Duodenal mucosa (tissue), 2 donors: ENCODE results near the gene GPR162.
A peak's percentile ranks its signal among the peaks of the same experiment; 100 is the strongest.

ENCODE experiments used
- H3K27ac ChIP-seq: one replicate; pipeline ENCODE4 v1.7.0; 2013; ENCODE audit warnings: low read depth, low read length
- H3K27me3 ChIP-seq, 2 donors: one replicate each; pipeline ENCODE4 v1.7.0; 2013; ENCODE audit warnings: low read length in 2 of 2, control low read depth in 1 of 2; ENCODE audit not compliant: insufficient read depth in 2 of 2, control insufficient read depth in 1 of 2
- H3K36me3 ChIP-seq, 2 donors: one replicate each; pipeline ENCODE4 v1.7.0; 2013; ENCODE audit warnings: low read length in 2 of 2, control low read depth in 1 of 2; ENCODE audit not compliant: insufficient read depth in 2 of 2, control insufficient read depth in 1 of 2
- H3K4me1 ChIP-seq, 2 donors: one replicate each; pipeline ENCODE4 v1.7.0; 2013; ENCODE audit warnings: low read length in 2 of 2, control low read depth in 1 of 2; ENCODE audit not compliant: insufficient read depth in 2 of 2, control insufficient read depth in 1 of 2
- H3K4me3 ChIP-seq, 2 donors: one replicate each; pipeline ENCODE4 v1.7.0; 2013; ENCODE audit warnings: low read length in 2 of 2, low read depth in 1 of 2
- H3K9ac ChIP-seq, 2 donors: one replicate each; pipeline ENCODE4 v1.7.0; 2013; ENCODE audit warnings: low read length in 2 of 2, low read depth in 1 of 2
- H3K9me3 ChIP-seq, 2 donors: one replicate each; pipeline ENCODE4 v1.7.0; 2013; ENCODE audit warnings: low read length in 2 of 2, control low read depth in 1 of 2; ENCODE audit not compliant: control insufficient read depth in 1 of 2

The GPR162 gene, protein sequence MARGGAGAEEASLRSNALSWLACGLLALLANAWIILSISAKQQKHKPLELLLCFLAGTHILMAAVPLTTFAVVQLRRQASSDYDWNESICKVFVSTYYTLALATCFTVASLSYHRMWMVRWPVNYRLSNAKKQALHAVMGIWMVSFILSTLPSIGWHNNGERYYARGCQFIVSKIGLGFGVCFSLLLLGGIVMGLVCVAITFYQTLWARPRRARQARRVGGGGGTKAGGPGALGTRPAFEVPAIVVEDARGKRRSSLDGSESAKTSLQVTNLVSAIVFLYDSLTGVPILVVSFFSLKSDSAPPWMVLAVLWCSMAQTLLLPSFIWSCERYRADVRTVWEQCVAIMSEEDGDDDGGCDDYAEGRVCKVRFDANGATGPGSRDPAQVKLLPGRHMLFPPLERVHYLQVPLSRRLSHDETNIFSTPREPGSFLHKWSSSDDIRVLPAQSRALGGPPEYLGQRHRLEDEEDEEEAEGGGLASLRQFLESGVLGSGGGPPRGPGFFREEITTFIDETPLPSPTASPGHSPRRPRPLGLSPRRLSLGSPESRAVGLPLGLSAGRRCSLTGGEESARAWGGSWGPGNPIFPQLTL

DNA sequence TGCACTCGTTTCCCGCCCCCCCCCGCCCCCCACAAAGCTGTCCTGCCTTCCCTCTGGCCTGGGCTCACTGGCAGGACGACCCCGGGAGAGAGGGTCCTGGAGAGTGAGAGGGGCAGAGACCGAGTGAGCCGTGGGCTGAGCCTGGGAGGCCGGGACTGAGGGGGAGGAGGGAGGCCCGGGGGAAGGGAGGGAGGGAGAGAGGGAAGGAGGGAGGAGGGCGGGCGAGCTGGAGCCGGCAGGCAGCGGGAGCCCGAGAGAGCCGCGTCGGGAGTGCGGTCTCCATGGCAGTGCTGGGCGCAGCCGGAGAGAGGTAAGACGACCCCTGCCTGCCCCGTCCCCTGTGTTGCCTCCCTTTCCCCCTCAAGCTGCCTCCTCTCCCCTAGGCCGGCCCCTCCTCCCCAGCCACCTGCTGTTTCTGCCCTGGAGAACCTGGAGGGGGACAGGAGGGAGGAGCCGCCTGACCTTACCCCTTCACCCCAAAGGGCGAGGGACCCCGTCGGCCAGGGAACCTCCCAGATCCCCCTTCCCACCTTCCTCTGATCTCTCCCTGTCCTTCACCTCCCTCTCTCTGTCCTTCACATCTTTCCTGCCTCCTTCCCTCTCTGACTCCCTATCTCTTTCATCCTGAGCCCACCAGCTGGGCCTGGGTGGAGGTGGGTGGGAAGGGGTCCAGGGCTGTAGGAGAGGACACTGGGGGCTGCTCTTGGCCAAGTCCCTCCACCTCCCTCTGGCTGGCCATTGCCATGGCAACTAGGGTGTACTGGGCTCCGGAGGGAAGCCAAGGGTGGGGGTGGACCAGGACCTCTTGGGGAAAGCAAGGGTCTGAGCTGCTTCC, at the start of gene GPR162:
Gene GPR162 (plus strand): TSS at position 231 of the 835 bp plus-strand sequence. CDS start 2,078 bp downstream, outside the sequence.
- peaks cover 11 to 17% of the 10 kb centered on the region in 2 donors for H3K4me1 ChIP-seq
- peaks cover 0 to 5% of the 10 kb centered on the region in 2 donors for H3K36me3 ChIP-seq
- peaks cover 33 to 51% of the 10 kb centered on the region in 2 donors for H3K27me3 ChIP-seq
- H3K9ac ChIP-seq = peak within 1 kb of the TSS in 1 of 2 donors; percentile 25
- no peak within 1 kb of the TSS for H3K27ac ChIP-seq
- peak within 1 kb of the TSS; percentile 49 to 53 for H3K4me3 ChIP-seq
- H3K9me3 ChIP-seq = no peaks in the 10 kb centered on the region

GRCh38 chr12:6772331-6772695, 49.3 kb upstream of the GPR162 start, which contains the start of gene LAG3:
LAG3 (plus strand) TSS chr12:6772520; CDS start chr12:6772853, 333 bp downstream.
- peaks cover 9 to 16% of the 10 kb centered on the region in 2 donors for H3K27me3 ChIP-seq
- H3K36me3 ChIP-seq = peaks cover 0 to 6% of the 10 kb centered on the region in 2 donors
- peak within 1 kb of the TSS; percentile 6 to 51 for H3K4me3 ChIP-seq
- H3K4me1 ChIP-seq = peaks cover 28% of the 10 kb centered on the region in 2 donors
- no peak within 1 kb of the TSS for H3K27ac ChIP-seq
- H3K9ac ChIP-seq = peak within 1 kb of the TSS in 1 of 2 donors; percentile 51
- H3K9me3 ChIP-seq = no peaks in the 10 kb centered on the region

DNA sequence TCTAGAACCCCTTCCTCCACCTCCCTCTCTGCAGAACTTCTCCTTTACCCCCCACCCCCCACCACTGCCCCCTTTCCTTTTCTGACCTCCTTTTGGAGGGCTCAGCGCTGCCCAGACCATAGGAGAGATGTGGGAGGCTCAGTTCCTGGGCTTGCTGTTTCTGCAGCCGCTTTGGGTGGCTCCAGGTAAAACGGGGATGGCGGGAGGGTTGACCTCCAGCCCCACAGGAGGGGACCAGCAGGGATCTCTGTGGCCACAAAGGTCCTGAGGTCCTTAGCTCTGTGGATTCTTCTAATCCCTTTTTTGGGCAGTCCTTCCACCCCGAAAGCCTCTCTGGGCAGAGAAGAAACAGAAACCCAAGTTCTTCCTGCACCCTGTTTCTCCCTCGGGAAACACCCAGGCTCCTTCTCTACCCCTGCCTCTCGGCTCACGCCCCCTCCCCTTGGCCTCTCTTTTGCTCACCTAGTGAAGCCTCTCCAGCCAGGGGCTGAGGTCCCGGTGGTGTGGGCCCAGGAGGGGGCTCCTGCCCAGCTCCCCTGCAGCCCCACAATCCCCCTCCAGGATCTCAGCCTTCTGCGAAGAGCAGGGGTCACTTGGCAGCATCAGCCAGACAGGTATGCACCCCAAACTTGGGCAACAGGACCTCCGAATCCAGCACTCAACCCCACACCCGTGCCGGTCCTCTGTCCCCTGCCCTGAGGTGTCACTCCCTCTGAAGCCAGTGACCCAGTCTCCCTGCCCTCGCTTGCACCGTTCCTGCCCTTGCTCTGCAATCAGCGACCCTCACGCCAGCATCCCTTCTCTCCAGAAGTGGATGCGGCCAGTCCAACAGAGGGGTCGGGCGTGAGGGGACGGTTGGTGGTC, 48.7 kb upstream of the GPR162 start:
- peaks cover 9 to 16% of the 10 kb centered on the region in 2 donors for H3K27me3 ChIP-seq
- no peaks in the 10 kb centered on the region for H3K9me3 ChIP-seq
- no peak overlapping the region for H3K27ac ChIP-seq
- peak overlapping the region in 1 of 2 donors; percentile 51 for H3K9ac ChIP-seq
- peaks cover 0 to 6% of the 10 kb centered on the region in 2 donors for H3K36me3 ChIP-seq
- H3K4me1 ChIP-seq = peaks cover 22 to 23% of the 10 kb centered on the region in 2 donors
- H3K4me3 ChIP-seq = peak overlapping the region; percentile 6 to 51

DNA sequence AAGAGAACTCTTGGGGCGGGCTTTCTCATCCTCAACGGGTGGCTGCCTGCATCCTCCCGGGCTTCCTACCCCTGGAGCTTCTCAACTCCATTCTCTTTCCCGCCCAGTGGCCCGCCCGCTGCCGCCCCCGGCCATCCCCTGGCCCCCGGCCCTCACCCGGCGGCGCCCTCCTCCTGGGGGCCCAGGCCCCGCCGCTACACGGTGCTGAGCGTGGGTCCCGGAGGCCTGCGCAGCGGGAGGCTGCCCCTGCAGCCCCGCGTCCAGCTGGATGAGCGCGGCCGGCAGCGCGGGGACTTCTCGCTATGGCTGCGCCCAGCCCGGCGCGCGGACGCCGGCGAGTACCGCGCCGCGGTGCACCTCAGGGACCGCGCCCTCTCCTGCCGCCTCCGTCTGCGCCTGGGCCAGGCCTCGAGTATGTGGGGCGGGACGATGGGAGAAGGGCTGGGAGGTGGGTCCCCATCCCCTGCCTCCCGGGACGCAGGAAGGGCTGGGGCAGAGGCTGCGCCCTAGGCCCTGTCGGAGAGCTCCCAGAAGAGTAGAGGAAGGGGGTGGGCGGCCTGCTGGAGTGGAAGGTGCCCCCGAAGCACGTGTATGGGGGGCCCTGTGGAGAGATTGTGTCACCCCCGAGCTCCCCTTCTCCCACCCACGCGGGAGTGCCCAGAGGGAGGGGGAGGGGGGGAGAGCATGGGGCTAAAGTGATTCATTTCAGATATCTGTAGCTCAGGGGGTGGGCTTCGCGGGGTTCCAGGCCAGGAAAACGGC, 47.9 kb upstream of the GPR162 start:
- peak overlapping the region; percentile 15 to 51 for H3K4me3 ChIP-seq
- peaks cover 22 to 23% of the 10 kb centered on the region in 2 donors for H3K4me1 ChIP-seq
- H3K9me3 ChIP-seq = no peaks in the 10 kb centered on the region
- H3K27me3 ChIP-seq = peaks cover 9 to 16% of the 10 kb centered on the region in 2 donors
- H3K27ac ChIP-seq = no peak overlapping the region
- H3K9ac ChIP-seq = peak overlapping the region; percentile 38 to 40
- peaks cover 0 to 6% of the 10 kb centered on the region in 2 donors for H3K36me3 ChIP-seq

- peaks cover 0 to 3% of the 10 kb centered on the region in 2 donors for H3K36me3 ChIP-seq
- no peak overlapping the region for H3K27ac ChIP-seq
- H3K4me3 ChIP-seq = peak overlapping the region; percentile 15 to 36
- H3K27me3 ChIP-seq = peaks cover 9 to 16% of the 10 kb centered on the region in 2 donors
- no peaks in the 10 kb centered on the region for H3K9me3 ChIP-seq
- peaks cover 23 to 26% of the 10 kb centered on the region in 2 donors for H3K4me1 ChIP-seq
- peak overlapping the region in 1 of 2 donors; percentile 40 for H3K9ac ChIP-seq
Observed at GRCh38 chr12:6774499-6775062, 47.0 kb upstream of the GPR162 start.

DNA sequence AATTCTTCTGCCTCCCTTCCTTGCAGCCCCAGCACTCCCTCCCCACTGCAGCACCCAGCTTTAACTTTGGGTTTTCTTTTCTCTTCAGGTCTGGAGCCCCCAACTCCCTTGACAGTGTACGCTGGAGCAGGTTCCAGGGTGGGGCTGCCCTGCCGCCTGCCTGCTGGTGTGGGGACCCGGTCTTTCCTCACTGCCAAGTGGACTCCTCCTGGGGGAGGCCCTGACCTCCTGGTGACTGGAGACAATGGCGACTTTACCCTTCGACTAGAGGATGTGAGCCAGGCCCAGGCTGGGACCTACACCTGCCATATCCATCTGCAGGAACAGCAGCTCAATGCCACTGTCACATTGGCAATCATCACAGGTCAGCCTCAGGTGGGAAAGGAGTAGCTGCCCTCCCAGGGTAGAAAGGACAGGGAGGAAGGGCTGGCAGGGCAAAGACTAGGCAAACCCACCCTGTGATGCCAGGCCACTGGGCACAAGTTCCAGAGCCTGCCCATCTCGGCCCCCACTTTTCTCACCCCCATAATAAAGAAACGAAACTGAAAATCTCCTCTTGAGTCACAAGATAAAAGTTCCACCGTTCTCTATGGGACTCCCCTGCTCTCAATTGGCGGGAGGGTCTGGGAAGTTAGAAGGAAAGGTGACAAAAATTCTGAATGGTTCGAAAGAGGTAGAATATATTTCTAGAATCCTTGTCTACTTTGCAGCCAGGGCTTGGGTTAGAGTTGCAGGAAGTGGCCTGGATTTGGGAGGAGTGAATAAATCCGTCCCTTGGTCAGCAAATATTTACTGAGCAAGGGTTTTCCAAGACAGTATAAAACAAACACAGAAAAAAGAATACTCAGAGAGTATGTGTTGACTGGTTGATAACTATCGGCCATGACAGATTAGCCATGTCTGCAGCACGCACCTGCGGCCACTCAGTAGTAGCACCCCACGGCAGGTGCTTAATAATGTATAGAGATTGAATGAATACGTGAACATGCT, 46.1 kb upstream of the GPR162 start:
- H3K9me3 ChIP-seq = no peaks in the 10 kb centered on the region
- H3K9ac ChIP-seq = peak overlapping the region in 1 of 2 donors; percentile 5
- peaks cover 0 to 3% of the 10 kb centered on the region in 2 donors for H3K36me3 ChIP-seq
- no peak overlapping the region for H3K4me3 ChIP-seq
- peaks cover 28 to 30% of the 10 kb centered on the region in 2 donors for H3K4me1 ChIP-seq
- no peak overlapping the region for H3K27ac ChIP-seq
- H3K27me3 ChIP-seq = peaks cover 9 to 16% of the 10 kb centered on the region in 2 donors

- Histone ChIP-seq H3K4me1 (peaks cover 23% of the 10 kb centered on the region in 2 donors), H3K36me3 (no peaks in the 10 kb centered on the region), H3K27ac (no peak overlapping the region), H3K9me3 (no peaks in the 10 kb centered on the region), H3K9ac (no peak overlapping the region), H3K27me3 (peaks cover 9 to 16% of the 10 kb centered on the region in 2 donors), H3K4me3 (no peak overlapping the region)
Observed at GRCh38 chr12:6777386-6777785, 44.2 kb upstream of the GPR162 start.

DNA sequence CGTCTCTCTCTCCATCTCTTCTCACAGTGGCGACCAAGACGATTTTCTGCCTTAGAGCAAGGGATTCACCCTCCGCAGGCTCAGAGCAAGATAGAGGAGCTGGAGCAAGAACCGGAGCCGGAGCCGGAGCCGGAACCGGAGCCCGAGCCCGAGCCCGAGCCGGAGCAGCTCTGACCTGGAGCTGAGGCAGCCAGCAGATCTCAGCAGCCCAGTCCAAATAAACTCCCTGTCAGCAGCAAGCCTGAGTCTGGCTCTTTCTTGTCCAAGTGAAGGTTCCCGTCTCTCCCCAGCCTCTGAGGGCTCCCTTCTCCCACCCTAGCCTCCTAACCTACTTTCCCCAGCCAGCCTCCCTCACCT, 43.4 kb upstream of the GPR162 start:
- no peak overlapping the region for H3K27ac ChIP-seq
- H3K9me3 ChIP-seq = no peaks in the 10 kb centered on the region
- H3K9ac ChIP-seq = peak overlapping the region in 1 of 2 donors; percentile 70
- peaks cover 17 to 24% of the 10 kb centered on the region in 2 donors for H3K4me1 ChIP-seq
- peaks cover 8 to 13% of the 10 kb centered on the region in 2 donors for H3K27me3 ChIP-seq
- H3K4me3 ChIP-seq = peak overlapping the region; percentile 62 to 71
- H3K36me3 ChIP-seq = no peaks in the 10 kb centered on the region
